GM15510 (cell line): ENCODE results near the gene SYT4.

Experiments
- POLR2A ChIP-seq: IDR thresholded peaks from 3 replicates; pipeline ENCODE4 v1.6.1; 2011; ENCODE audit warnings: borderline replicate concordance; ENCODE audit not compliant: insufficient read length; ENCODE audit errors: extremely low read depth

Gene SYT4, protein sequence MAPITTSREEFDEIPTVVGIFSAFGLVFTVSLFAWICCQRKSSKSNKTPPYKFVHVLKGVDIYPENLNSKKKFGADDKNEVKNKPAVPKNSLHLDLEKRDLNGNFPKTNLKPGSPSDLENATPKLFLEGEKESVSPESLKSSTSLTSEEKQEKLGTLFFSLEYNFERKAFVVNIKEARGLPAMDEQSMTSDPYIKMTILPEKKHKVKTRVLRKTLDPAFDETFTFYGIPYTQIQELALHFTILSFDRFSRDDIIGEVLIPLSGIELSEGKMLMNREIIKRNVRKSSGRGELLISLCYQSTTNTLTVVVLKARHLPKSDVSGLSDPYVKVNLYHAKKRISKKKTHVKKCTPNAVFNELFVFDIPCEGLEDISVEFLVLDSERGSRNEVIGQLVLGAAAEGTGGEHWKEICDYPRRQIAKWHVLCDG

DNA sequence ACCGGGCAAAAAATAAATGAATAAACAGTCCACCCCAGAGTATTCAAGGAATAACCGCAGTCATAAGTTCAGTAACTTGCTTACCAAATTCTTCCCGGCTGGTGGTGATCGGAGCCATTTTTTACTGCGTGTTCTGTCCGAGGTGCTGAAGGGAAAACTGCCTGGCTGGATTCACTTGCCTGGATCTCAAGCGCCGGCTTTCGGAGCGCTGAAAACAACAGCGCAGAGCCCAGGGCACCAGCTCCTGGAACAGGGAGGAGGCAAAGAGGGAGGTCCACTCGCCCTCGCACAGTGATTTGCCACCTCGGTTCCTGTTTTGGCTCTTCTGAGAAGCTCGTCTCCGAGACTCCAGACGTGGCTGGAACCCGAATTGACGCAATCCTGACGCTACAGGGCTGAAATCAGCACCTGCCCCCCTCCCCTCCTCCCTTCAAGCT lies at the start of gene SYT4:
Gene SYT4 (minus strand): TSS at position 327 of the 437 bp plus-strand sequence. CDS start 209 bp downstream, at position 118.
- no peak for TF ChIP-seq POLR2A

DNA sequence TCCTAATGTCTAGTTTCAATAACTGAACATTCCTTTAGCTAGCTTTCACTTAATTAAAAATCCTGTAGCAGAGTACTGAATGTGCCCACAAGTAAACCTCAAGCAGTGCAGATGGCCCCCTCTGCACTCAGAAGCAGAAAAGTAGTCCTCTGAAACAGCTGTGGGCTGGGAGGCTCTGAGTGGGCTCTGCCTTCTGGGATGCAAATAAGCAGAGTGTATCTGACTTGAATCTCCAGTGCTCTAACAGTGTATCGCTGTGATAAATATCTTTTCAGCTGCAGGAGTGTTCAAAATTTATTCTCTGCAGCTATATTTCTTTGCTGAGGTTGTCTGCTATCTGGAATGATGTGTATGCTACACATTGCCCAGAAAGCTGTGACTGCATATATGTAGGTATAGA lies 44.8 kb upstream of the SYT4 start:
- TF ChIP-seq POLR2A, result no peak

DNA sequence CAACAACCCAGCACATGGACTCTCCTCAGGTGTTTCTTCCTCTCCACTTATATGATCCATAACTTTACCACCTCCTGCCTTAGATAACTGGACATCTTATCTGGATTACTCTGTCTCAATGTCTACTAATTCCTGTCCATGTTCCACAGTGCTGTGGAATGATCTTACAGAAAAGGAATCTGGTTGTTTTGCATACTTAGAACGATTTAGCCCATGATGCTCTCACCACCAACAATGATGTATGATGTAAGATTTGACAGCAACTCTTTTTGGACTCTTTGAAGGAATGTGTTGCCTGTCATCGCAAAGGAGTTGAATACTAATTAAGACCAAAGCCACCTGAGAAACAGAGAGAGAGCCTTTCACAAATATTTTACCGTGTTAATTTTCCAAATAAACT lies 37.7 kb upstream of the SYT4 start:
- no peak for TF ChIP-seq POLR2A

DNA sequence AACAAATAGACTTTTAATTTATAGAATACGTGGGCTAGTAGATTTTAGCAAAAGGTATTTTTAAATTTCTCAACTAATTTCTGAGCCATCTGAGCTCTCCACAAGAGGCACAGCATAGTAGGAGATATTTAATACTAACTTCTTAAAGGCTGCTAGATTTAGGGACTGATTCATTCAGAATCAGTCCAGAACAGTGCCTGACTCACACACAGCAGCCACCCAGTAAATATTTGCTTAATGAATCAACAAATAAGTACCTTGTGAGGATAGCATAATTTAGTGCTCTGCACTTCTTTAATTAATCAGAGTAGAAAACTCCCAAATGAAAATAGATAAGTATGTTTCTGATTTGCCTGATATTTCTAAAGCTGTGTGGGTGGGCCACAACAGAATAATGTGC lies 35.6 kb upstream of the SYT4 start:
- TF ChIP-seq POLR2A, result no peak

DNA sequence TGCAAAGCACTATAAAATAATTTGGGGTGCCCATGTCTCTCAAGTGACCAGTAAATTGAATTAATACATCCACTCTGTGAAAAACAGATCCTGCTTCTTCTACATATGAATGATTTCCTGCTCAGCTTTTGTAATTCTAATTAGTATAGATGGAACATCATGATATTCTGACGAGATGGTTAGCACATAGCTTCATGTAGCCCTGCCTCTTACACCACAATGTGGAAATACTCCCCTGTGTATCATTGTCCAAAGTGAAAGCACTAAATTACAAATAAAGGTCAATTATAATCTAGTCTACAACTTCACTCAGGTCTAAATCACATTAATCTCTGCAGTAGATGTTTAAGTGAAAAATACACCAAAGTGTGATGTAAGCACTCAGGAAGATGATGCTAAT lies 32.9 kb upstream of the SYT4 start:
- TF ChIP-seq POLR2A, result no peak

DNA sequence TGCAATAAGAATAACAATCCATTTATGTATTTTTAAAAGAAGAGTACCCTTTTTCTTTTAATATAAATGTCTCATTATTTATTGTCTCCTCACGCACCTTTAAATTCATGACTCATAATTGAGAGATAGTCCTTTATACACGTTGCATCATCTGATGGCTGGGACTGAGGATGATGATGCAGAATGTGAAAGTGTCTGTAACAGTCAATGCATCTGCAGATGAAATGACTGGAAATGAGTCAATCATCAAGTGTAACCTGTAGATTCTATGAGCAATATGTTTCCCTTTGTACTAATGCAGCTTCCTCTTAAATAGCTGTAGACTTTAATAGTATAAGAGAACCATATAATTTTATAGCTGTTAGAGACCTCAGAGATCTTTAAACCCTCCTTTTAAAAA lies 26.1 kb upstream of the SYT4 start:
- no peak for TF ChIP-seq POLR2A

DNA sequence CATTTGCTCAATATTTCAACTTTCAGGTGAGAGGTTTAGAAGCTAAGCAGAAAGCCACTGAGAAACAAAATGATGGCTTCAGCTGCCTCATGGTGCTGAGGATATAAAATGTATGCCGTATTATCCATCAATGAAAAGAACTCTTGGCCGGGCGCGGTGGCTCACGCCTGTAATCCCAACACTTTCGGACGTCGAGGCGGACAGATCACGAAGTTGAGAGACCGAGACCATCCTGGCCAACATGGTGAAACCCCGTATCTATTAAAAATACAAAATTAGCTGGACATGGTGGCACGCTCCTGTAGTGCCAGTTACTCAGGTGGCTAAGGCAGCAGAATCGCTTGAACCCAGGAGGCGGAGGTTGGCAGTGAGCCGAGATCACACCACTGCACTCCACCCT lies 6.0 kb upstream of the SYT4 start:
- no peak for TF ChIP-seq POLR2A

DNA sequence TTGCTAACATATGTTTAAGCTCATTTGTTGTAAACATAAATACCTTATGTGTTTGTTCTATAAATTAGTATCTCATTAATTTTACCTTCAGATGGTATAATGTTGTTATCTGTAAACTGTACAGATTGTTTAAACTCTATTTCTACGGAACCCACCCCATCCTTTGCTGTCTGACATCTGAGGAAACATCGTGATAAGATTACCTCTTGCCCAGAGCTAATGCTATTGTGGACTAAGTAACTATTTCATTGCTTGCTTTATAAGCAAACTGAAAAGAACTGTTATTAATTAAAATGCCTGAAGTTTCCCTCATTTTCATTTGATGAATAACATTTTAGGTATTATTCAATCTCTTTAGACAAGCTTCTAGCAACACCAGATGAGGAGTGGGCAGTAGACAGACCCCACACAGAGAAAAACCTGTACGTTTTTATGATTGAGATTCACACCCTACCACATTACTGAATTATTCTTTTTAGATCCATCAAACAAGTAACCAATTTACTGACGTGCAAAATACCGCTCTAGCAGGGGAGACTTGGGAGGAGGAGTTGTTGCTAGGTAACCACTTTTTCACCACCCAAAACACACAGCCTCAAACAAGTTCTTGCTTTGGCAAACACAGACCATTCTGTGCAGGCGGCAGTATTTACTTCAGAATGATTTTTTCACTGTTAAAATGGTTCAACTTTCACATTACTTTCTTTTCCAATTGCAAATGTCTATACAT lies 1.9 kb upstream of the SYT4 start:
- TF ChIP-seq POLR2A, result no peak

DNA sequence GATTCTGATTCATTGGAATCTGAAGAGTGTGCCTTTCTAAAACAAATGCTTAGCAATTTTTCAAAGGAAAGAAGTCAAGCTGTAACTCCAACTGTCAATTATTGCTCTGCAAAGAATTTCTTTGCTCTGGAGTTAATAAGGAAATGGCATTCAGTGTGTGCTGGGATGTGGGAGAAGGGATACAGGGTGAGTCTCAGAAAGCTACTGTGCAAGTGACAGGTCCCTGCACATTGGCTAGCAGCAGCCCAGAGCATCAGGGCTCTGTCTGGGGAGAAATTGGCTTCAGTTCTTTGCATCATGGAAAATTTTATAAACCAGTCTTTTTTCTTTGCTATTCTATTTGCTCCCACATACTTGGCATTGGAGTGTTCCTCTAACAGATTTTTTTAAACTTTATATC lies 1.1 kb upstream of the SYT4 start:
- TF ChIP-seq POLR2A, result no peak

DNA sequence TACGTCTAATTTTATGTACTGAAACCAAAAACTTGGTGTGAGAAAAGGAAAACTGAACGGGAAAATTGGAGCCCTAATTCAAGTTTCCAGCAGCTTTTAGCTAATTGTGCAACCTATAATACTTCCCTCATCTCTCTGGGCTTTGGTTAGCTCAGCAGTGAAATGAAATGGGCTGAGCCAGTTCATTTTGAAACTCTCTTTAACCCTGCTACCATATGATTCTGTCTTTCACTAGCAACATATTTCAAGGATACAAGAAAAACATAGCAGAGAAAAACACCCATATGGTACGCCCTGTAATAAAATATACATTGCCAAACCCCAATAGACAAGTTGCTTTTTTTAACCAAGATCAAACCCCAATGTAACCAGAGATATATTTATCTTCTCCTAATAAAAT lies 799 bp downstream of the SYT4 start:
- TF ChIP-seq POLR2A, result no peak

DNA sequence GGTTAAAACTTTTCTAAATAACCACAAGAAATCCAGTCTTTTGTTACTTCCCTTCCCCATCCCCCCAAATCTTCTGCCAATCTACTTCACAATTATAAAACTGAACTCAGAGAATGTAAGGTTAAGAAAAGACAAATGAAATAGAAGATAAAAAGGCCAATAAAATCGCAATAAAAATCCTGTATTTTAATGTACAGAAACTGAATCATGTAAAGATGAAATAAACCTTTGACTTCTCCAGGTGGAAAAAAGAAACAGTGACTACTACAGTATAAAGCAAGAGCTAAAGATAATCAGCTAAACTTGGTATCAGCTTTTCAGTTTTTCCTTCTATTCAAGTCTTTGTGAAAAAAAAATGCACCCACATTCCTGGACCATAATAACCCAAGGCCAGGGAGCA lies 1.7 kb downstream of the SYT4 start:
- TF ChIP-seq POLR2A, result no peak

DNA sequence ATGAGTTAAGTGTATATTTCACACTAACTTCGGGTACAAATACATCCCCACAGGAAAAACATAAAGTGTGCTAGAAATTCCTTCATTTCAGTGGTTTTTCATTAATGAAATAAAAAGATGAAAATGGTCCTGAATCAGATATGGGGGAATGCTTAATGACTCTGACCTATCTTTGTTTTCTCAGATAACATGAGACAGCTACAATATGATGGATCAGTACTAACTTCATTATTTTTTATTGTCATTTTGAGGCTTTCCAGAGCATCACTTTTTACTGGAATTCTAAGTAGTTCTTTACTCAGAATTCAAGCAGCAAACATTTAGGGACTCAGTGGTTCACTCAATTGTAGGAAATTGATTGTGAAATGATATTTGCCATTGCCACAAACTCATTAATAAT lies 2.8 kb downstream of the SYT4 start:
- no peak for TF ChIP-seq POLR2A

DNA sequence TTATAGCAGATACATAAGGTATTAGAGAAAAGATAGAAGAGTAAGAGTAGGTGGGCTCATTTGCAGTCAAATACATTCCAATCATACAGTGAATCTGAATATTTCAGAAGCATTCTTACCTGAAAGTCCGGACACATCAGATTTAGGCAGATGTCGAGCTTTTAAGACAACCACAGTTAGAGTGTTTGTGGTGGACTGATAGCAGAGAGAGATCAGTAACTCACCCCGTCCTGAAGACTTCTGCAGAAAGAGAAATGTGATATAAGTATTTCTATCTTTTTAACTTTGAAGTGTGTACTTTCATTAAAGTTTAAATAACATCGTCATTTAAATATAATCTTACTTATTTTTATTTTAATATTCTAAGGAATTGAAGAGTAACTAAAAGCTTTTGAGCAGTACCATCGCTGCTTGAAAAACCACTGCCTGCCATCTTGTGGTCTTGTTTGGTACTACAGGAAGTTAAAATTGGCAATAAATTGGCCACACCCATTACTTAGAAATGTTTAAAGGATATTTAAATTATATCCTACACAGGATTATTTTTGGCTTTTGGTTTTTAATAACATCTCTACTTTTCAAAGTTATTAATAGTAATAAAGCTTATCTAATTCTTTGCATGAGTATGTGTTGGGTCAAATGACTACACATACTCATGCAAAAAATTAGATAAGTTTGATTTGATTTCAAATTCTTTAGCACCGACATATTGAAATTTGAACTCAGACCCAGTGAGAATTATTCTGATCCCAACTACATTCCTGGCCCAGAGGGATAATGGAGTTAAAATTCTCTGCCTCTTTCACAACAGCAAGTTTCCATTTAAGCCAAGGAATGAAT lies 5.5 kb downstream of the SYT4 start:
- no peak for TF ChIP-seq POLR2A

DNA sequence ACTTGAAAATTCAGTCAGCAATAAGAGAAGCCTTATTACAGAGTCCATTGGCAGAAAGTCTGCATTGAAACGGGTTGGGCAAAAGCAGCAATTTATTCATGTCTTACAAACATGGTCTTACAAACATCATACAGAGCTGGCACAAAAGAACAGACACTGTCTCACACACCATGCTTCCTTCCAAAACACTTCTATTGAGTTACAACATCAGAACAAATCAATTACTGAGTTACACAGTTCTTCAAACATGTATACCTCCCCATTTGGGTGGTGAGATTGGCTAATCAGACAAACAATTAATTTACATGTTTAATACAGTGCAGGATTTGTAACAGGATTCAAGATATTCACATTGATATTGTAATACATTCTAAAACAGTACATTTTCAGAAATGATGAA lies 9.5 kb downstream of the SYT4 start:
- no peak for TF ChIP-seq POLR2A

DNA sequence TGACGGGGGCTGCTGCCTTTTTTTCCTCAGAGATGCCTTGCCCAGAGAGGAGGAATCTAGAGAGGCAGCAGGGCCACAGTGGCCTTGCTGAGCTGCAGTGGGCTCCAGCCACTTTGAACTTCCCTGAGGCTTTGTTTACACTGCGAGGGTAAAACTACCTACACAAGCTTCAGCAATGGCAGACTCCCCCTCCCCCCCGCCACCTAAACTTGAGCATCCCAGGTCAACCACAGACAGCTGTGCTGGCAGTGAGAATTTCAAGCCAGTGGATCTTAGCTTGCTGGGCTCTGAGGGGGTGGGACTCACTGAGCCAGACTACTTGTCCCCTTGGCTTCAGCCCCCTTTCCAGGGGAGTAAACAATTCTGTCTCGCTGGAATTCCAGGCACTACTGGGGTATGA lies 11.8 kb downstream of the SYT4 start:
- TF ChIP-seq POLR2A, result no peak
